ENCODE data around the gene VWA1. TPM values are rescaled to one million over a fixed set of nuclear protein-coding genes. Genes with fewer than 3 reads are reported as not detected.
"Not testable (repeated sequence)": the region's sequence is repeated elsewhere in the genome, so short reads cannot be mapped to it uniquely, and the experiment has no call there.

VWA1 gene
- total RNA-seq, 6 experiments from 2014 or later: 39.5 to 195 (median 78.7) TPM

- no peaks in the 10 kb centered on the region for H3K36me3 ChIP-seq
- WGBS (ENCODE audit: insufficient coverage, low coverage, low lambda C conversion rate, missing lambda C conversion rate): 60% methylated on average over 2 of the region's 26 CpGs
- H3K27ac ChIP-seq: no peak overlapping the region
- H3K27me3 ChIP-seq: no peaks in the 10 kb centered on the region
- intact Hi-C loops (cut with DNase I): no loop called here
- no peaks in the 10 kb centered on the region for H3K9me3 ChIP-seq
- ATAC-seq: no peak
- TF ChIP-seq, protein P1, sequence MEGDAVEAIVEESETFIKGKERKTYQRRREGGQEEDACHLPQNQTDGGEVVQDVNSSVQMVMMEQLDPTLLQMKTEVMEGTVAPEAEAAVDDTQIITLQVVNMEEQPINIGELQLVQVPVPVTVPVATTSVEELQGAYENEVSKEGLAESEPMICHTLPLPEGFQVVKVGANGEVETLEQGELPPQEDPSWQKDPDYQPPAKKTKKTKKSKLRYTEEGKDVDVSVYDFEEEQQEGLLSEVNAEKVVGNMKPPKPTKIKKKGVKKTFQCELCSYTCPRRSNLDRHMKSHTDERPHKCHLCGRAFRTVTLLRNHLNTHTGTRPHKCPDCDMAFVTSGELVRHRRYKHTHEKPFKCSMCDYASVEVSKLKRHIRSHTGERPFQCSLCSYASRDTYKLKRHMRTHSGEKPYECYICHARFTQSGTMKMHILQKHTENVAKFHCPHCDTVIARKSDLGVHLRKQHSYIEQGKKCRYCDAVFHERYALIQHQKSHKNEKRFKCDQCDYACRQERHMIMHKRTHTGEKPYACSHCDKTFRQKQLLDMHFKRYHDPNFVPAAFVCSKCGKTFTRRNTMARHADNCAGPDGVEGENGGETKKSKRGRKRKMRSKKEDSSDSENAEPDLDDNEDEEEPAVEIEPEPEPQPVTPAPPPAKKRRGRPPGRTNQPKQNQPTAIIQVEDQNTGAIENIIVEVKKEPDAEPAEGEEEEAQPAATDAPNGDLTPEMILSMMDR (IDR thresholded peaks at IDR 0.05): no peak
- no peak for TF ChIP-seq POLR2A (IDR thresholded peaks at IDR 0.05)
- no peaks in the 10 kb centered on the region for H3K4me1 ChIP-seq
- DNase-seq: no peak
- H3K4me3 ChIP-seq: no peak overlapping the region
Observed at GRCh38 chr1:1451696-1452364, 16.3 kb downstream of the VWA1 start.

DNA sequence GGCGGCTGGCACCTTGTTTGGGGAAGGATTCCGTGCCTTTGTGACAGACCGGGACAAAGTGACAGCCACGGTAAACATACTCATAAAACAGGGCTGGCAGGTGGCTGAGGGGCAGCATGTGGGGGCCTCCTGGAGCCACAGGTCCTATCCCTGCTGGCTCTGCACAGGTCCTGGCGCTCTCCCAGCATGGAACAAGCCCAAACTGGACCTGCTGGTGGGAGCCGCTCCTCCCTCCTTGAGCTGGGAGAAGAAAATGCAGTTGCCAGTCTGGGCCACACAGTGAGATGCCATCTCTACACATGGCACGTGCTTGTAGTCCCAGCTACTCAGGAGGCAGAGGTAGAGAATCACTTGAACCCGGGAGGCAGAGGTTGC, 16.9 kb downstream of the VWA1 start:
- H3K27ac ChIP-seq; H3K4me1 ChIP-seq; DNase-seq; H3K36me3 ChIP-seq; ATAC-seq; intact Hi-C loops (cut with DNase I); H3K27me3 ChIP-seq; H3K4me3 ChIP-seq; H3K9me3 ChIP-seq: not testable (repeated sequence)
- no CpG with 5 or more reads among the region's 8 CpGs for WGBS (ENCODE audit: insufficient coverage, low coverage, low lambda C conversion rate, missing lambda C conversion rate)

DNA sequence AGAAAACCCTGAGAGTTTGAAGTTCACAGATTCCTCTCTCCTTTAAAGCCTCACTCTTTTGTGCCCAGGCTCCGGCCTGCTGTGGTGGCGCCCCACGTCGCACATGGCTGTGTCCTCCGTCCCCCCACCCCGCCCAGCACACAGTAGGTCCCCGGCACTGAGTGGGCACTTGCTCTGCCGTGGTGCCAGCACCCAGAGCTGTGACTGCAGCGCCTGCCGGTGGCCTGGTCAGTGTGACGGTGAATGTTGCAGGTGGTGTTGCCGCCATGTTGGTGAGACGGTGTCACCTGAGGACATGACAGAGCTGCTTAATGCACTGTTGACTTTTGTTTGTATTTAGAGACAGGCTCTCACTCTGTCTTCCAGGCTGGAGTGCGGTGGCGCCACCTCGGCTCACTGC, 17.4 kb downstream of the VWA1 start:
- Histone ChIP-seq H3K4me3 (no peak overlapping the region), H3K36me3 (no peaks in the 10 kb centered on the region), H3K27ac (no peak overlapping the region), H3K27me3 (no peaks in the 10 kb centered on the region), H3K9me3 (no peaks in the 10 kb centered on the region), H3K4me1 (peaks cover 0 to 4% (median 0%) of the 10 kb centered on the region in 4 donors)
- no peak for TF ChIP-seq POLR2A (IDR thresholded peaks at IDR 0.05)
- TF ChIP-seq, protein P1 (IDR thresholded peaks at IDR 0.05): no peak
- no peak for ATAC-seq
- intact Hi-C loops (cut with DNase I): no loop called here
- DNase-seq: no peak
- 73% methylated on average over 3 of the region's 16 CpGs for WGBS (ENCODE audit: insufficient coverage, low coverage, low lambda C conversion rate, missing lambda C conversion rate)

- 98% methylated on average over 9 of the region's 41 CpGs for WGBS (ENCODE audit: insufficient coverage, low coverage, low lambda C conversion rate, missing lambda C conversion rate)
- DNase-seq; H3K36me3 ChIP-seq; H3K27ac ChIP-seq; H3K4me3 ChIP-seq; intact Hi-C loops (cut with DNase I); ATAC-seq; H3K4me1 ChIP-seq; H3K9me3 ChIP-seq; H3K27me3 ChIP-seq: not testable (repeated sequence)
Observed at GRCh38 chr1:1454286-1455056, 19.0 kb downstream of the VWA1 start.

GRCh38 chr1:1455366-1455884, 19.9 kb downstream of the VWA1 start:
- TF ChIP-seq, protein P1 (IDR thresholded peaks at IDR 0.05): no peak
- TF ChIP-seq POLR2A (IDR thresholded peaks at IDR 0.05): no peak
- ATAC-seq (no peak), DNase-seq (no peak)
- Histone ChIP-seq H3K9me3 (no peaks in the 10 kb centered on the region), H3K27me3 (no peaks in the 10 kb centered on the region), H3K4me1 (peaks cover 0 to 4% (median 0%) of the 10 kb centered on the region in 4 donors), H3K36me3 (no peaks in the 10 kb centered on the region), H3K4me3 (no peak overlapping the region), H3K27ac (no peak overlapping the region)
- no CpG with 5 or more reads among the region's 30 CpGs for WGBS (ENCODE audit: insufficient coverage, low coverage, low lambda C conversion rate, missing lambda C conversion rate)
- intact Hi-C loops (cut with DNase I): no loop called here

DNA sequence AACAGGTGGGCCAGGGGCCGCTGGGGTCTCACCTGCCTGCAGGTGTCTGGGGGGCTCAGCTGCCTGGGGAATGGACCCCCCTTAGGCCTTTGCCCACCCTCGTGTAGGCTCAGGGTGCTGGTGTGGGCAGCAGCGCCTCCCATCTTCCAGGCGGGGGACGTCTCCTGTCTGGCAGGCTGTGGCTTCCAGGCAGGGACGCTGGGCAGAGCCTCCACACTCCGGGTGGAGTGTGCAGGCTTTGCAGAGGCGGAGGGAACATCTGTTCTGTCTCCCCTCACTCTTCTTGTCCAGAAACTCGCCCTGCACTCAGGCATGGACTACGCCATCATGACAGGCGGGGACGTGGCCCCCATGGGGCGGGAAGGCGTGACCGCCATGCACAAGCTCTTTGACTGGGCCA, 20.4 kb downstream of the VWA1 start:
- H3K27ac ChIP-seq; ATAC-seq; H3K36me3 ChIP-seq; H3K9me3 ChIP-seq; H3K4me1 ChIP-seq; DNase-seq; H3K4me3 ChIP-seq; intact Hi-C loops (cut with DNase I); H3K27me3 ChIP-seq: not testable (repeated sequence)
- WGBS (ENCODE audit: insufficient coverage, low coverage, low lambda C conversion rate, missing lambda C conversion rate): no CpG with 5 or more reads among the region's 15 CpGs

- DNase-seq: peak in 1 of 3 donors; percentile 74
- H3K9me3 ChIP-seq; H3K36me3 ChIP-seq; H3K27me3 ChIP-seq; H3K4me1 ChIP-seq; intact Hi-C loops (cut with DNase I): not testable (repeated sequence)
- Histone ChIP-seq H3K4me3 (peak overlapping the region in 1 of 3 donors; percentile 32), H3K27ac (peak overlapping the region in 1 of 3 donors; percentile 24)
- WGBS (ENCODE audit: insufficient coverage, low coverage, low lambda C conversion rate, missing lambda C conversion rate): 27% methylated on average over 7 of the region's 22 CpGs
- ATAC-seq: peak; percentile 51 to 90 (median 82)
Observed at GRCh38 chr1:1456683-1457255, 21.3 kb downstream of the VWA1 start.

- H3K27ac ChIP-seq; ATAC-seq; H3K27me3 ChIP-seq; intact Hi-C loops (cut with DNase I); H3K4me3 ChIP-seq; DNase-seq; H3K9me3 ChIP-seq; H3K36me3 ChIP-seq; H3K4me1 ChIP-seq: not testable (repeated sequence)
- WGBS (ENCODE audit: insufficient coverage, low coverage, low lambda C conversion rate, missing lambda C conversion rate): no CpG with 5 or more reads among the region's 19 CpGs
Observed at GRCh38 chr1:1459156-1459555, 23.7 kb downstream of the VWA1 start.
